ENCODE results near the gene GMCL1. TPM values are rescaled to one million over a fixed set of nuclear protein-coding genes. Genes with fewer than 3 reads are reported as not detected.
A peak's percentile ranks its signal among the peaks of the same experiment; 100 is the strongest.

Gene GMCL1
- total and polyA plus RNA-seq, 2 of the 13 experiments (the other 11 are each of a cell fraction or from before 2014, with no cell fraction given): 18.7 to 24.0 TPM

- TF ChIP-seq, protein P1, sequence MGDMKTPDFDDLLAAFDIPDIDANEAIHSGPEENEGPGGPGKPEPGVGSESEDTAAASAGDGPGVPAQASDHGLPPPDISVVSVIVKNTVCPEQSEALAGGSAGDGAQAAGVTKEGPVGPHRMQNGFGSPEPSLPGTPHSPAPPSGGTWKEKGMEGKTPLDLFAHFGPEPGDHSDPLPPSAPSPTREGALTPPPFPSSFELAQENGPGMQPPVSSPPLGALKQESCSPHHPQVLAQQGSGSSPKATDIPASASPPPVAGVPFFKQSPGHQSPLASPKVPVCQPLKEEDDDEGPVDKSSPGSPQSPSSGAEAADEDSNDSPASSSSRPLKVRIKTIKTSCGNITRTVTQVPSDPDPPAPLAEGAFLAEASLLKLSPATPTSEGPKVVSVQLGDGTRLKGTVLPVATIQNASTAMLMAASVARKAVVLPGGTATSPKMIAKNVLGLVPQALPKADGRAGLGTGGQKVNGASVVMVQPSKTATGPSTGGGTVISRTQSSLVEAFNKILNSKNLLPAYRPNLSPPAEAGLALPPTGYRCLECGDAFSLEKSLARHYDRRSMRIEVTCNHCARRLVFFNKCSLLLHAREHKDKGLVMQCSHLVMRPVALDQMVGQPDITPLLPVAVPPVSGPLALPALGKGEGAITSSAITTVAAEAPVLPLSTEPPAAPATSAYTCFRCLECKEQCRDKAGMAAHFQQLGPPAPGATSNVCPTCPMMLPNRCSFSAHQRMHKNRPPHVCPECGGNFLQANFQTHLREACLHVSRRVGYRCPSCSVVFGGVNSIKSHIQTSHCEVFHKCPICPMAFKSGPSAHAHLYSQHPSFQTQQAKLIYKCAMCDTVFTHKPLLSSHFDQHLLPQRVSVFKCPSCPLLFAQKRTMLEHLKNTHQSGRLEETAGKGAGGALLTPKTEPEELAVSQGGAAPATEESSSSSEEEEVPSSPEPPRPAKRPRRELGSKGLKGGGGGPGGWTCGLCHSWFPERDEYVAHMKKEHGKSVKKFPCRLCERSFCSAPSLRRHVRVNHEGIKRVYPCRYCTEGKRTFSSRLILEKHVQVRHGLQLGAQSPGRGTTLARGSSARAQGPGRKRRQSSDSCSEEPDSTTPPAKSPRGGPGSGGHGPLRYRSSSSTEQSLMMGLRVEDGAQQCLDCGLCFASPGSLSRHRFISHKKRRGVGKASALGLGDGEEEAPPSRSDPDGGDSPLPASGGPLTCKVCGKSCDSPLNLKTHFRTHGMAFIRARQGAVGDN (CRISPR knock-in tag; IDR thresholded peaks at IDR 0.05): peak; percentile 99
- TF ChIP-seq MAFK (conservative IDR thresholded peaks at IDR 0.05 in 1 of 2, IDR thresholded peaks at IDR 0.05 in 1 of 2; ENCODE audit: low read length in 2 of 2) (no peak), ZNF777 (CRISPR knock-in tag; IDR thresholded peaks at IDR 0.05) (peak; percentile 58), ZNF672 (CRISPR knock-in tag; IDR thresholded peaks at IDR 0.05) (no peak), TCF7 (IDR thresholded peaks at IDR 0.05; ENCODE audit: low read depth) (no peak), GATAD2A (CRISPR knock-in tag; IDR thresholded peaks at IDR 0.05) (peak; percentile 60; the same call in 1 of the 2 replicates), KLF11 (CRISPR knock-in tag; IDR thresholded peaks at IDR 0.05) (peak; percentile 88), ATF3 (CRISPR knock-in tag; IDR thresholded peaks at IDR 0.05) (peak; percentile 78), KLF6 (CRISPR knock-in tag; IDR thresholded peaks at IDR 0.05) (peak; percentile 97), ZNF720 (CRISPR knock-in tag; IDR thresholded peaks at IDR 0.05) (0 out of 2 replicates have a peak, but pooled peaks have one; percentile 72), ZNF382 (CRISPR knock-in tag; IDR thresholded peaks at IDR 0.05; ENCODE audit: borderline replicate concordance) (no peak), TARDBP (CRISPR knock-in tag; IDR thresholded peaks at IDR 0.05) (peak; percentile 54; the same call in 1 of the 2 replicates), EZH2 (conservative IDR thresholded peaks at IDR 0.05; ENCODE audit: low read depth, low read length) (no peak), ZNF207 (IDR thresholded peaks at IDR 0.05; ENCODE audit: borderline replicate concordance) (no peak), CBX5 (CRISPR knock-in tag; IDR thresholded peaks at IDR 0.05; ENCODE audit: borderline replicate concordance) (peak; percentile 86; the same call in 1 of the 2 replicates), AKAP8 (CRISPR knock-in tag; IDR thresholded peaks at IDR 0.05) (peak; percentile 41; the same call in 1 of the 2 replicates), HMGA1 (CRISPR knock-in tag; conservative IDR thresholded peaks at IDR 0.05) (no peak), ZNF589 (CRISPR knock-in tag; conservative IDR thresholded peaks at IDR 0.05) (peak; percentile 95; the same call in 1 of the 2 replicates), MTA1 (CRISPR knock-in tag; IDR thresholded peaks at IDR 0.05; ENCODE audit: borderline replicate concordance) (no peak; the same call in 1 of the 2 replicates), SNAPC2 (CRISPR knock-in tag; IDR thresholded peaks at IDR 0.05) (no peak), NCOR1 (IDR thresholded peaks at IDR 0.05; ENCODE audit: borderline replicate concordance, low read length) (no peak; the same call in 1 of the 2 replicates), ZNF281 (CRISPR knock-in tag; IDR thresholded peaks at IDR 0.05; ENCODE audit: borderline replicate concordance) (peak; percentile 57; the same call in 1 of the 2 replicates), ERF (CRISPR knock-in tag; IDR thresholded peaks at IDR 0.05) (peak; percentile 95)
These were observed 84.9 kb downstream of the GMCL1 start (continued) for GRCh38 chr2:69914164-69914949.
